Left ventricle myocardium inferior (tissue), 1 donor: ENCODE measurements around the gene CFAP52. TPM values are rescaled to one million over a fixed set of nuclear protein-coding genes. Genes with fewer than 3 reads are reported as not detected.

Experiments used
- DNase-seq: peaks from one replicate; pipeline ENCODE4 v3.0.0-alpha.2; 2020
- H3K27ac ChIP-seq: fragments of 200-600 bp; replicated peaks from 2 replicates; pipeline ENCODE4 v1.8.0; 2021
- H3K27me3 ChIP-seq: fragments of 200-600 bp; 2 replicates; pipeline ENCODE4 v1.8.0; 2021; ENCODE audit warnings: low read depth
- H3K36me3 ChIP-seq: fragments of 200-600 bp; 2 replicates; pipeline ENCODE4 v1.8.0; 2021
- H3K4me1 ChIP-seq: fragments of 200-600 bp; 2 replicates; pipeline ENCODE4 v1.8.0; 2021
- H3K4me3 ChIP-seq: fragments of 200-600 bp; 2 replicates; pipeline ENCODE4 v1.8.0; 2021; ENCODE audit warnings: mild to moderate bottlenecking, moderate library complexity
- H3K9me3 ChIP-seq: fragments of 200-600 bp; replicated peaks from 2 replicates; pipeline ENCODE4 v1.8.0; 2021
- CTCF ChIP-seq: fragments of 200-600 bp; IDR thresholded peaks from 2 replicates; pipeline ENCODE4 v1.8.0; 2021; ENCODE audit warnings: antibody characterized with exemption, mild to moderate bottlenecking, borderline replicate concordance
- intact Hi-C: fragments of 100-400 bp; cut with micrococcal nuclease; formaldehyde crosslinking; loops from one replicate; pipeline ENCODE4 v1.11.0; 2022
- total RNA-seq: library from RNA; stranded (reverse); fragmentation: NEBNext Ultra II Directional; extraction: Animal tissue kit (Norgen Biotek cat#: 25700); gene quantifications from one replicate; pipeline ENCODE4 v1.2.1, GENCODE V29; 2021
- donor health status: DM: no; HTN: yes; CAD: no; lungs with severe emphysema.

Gene CFAP52
- total RNA-seq, 1 donor from 2014 or later = not detected

GRCh38 chr17:9612006-9612405 lies 35.6 kb downstream of the CFAP52 start:
- intact Hi-C loops = no loop called here
- no peak for TF ChIP-seq CTCF
- Histone ChIP-seq H3K4me1 (no peaks in the 10 kb centered on the region), H3K36me3 (no peaks in the 10 kb centered on the region), H3K27me3 (peaks cover 9% of the 10 kb centered on the region), H3K9me3 (peaks cover 4% of the 10 kb centered on the region), H3K4me3 (no peak overlapping the region), H3K27ac (no peak overlapping the region)
- no peak for DNase-seq

DNA sequence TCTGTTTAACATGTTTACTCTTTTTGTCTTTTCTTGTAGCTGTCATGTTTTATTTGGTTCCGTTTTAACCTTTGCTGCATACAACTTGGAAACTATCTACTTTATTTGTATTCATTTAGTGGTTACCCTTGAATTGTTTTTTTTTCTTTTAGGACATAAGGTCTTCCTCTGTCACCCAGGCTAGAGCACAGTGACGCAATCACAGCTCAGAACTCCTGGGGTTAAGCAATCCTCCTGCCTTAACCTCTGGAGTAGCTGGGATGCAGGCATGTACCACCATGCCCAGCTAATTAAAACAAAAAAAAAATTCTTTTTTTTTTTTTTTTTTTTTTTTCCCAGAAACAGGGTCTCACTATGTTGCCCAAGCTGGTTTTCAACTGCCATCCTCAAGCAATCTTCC lies 39.0 kb downstream of the CFAP52 start:
- intact Hi-C loops = no loop called here
- H3K4me3 ChIP-seq = no peak overlapping the region
- no peaks in the 10 kb centered on the region for H3K27me3 ChIP-seq
- TF ChIP-seq CTCF = no peak
- no peaks in the 10 kb centered on the region for H3K36me3 ChIP-seq
- peaks cover 4% of the 10 kb centered on the region for H3K9me3 ChIP-seq
- no peak for DNase-seq
- H3K27ac ChIP-seq = no peak overlapping the region
- no peaks in the 10 kb centered on the region for H3K4me1 ChIP-seq

DNA sequence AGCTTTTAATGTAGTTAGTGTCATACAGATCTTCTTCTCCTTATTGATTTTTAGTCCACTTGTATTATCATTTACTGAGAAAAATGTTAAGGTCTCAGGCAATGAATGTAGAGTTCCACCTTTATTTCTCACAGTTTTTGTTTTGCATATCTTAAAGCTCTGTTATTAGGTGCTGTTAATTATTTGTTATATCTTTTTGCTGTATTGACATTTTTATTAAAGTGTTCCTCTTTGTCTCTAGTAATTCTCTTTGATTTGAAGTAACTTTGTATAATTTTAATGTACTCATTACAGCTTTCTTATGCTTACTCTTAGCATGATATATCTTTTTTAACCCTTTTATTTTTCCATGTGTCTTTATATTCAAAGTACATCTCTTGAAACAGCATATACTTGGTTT lies 46.5 kb downstream of the CFAP52 start:
- H3K27me3 ChIP-seq = no peaks in the 10 kb centered on the region
- H3K4me3 ChIP-seq = no peak overlapping the region
- TF ChIP-seq CTCF = no peak
- intact Hi-C loops = no loop called here
- H3K9me3 ChIP-seq = peaks cover 41% of the 10 kb centered on the region
- DNase-seq = no peak
- no peak overlapping the region for H3K27ac ChIP-seq
- no peaks in the 10 kb centered on the region for H3K4me1 ChIP-seq
- H3K36me3 ChIP-seq = no peaks in the 10 kb centered on the region

DNA sequence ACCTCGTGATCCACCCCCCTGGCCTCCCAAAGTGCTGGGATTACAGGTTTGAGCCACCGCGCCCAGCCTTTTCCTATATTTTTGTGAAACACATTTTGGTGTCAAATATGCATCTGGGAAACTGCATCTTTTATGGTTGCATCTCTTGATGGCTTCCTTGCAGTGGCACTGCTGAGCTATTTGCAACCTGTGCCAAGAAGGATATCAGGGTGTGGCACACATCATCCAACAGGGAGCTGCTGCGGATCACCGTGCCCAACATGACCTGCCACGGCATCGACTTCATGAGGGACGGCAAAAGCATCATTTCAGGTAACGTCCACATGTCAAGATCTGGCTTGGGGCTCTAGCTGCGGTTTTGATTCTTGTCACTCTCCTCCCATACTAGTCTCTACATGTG lies 52.1 kb downstream of the CFAP52 start:
- intact Hi-C loops = no loop called here
- DNase-seq = no peak

GRCh38 chr17:9632741-9633140 lies 56.3 kb downstream of the CFAP52 start:
- no peaks in the 10 kb centered on the region for H3K4me1 ChIP-seq

More for the DNA sequence above, 52.1 kb downstream of the CFAP52 start:
- no peaks in the 10 kb centered on the region for H3K36me3 ChIP-seq
- no peak overlapping the region for H3K4me3 ChIP-seq
- H3K9me3 ChIP-seq = peaks cover 24% of the 10 kb centered on the region
- no peak for TF ChIP-seq CTCF
- no peak overlapping the region for H3K27ac ChIP-seq
- peaks cover 4% of the 10 kb centered on the region for H3K27me3 ChIP-seq
- no peaks in the 10 kb centered on the region for H3K4me1 ChIP-seq

More at GRCh38 chr17:9632741-9633140, 56.3 kb downstream of the CFAP52 start:
- peaks cover 25% of the 10 kb centered on the region for H3K27me3 ChIP-seq
- no peak overlapping the region for H3K27ac ChIP-seq
- DNase-seq = no peak
- no peaks in the 10 kb centered on the region for H3K36me3 ChIP-seq
- H3K9me3 ChIP-seq = no peaks in the 10 kb centered on the region
- intact Hi-C loops = no loop called here
- no peak overlapping the region for H3K4me3 ChIP-seq
- no peak for TF ChIP-seq CTCF
